GM12874 (cell line): Measurements from ENCODE around the gene CCT3.

Experiments used
- TF ChIP-seq, protein P1 (sequence below): IDR thresholded peaks from 2 replicates; pipeline ENCODE4 v1.5.1; 2011; ENCODE audit warnings: low read depth, mild to moderate bottlenecking, control low read depth, low read length, moderate library complexity; ENCODE audit not compliant: insufficient read depth

The CCT3 gene

DNA sequence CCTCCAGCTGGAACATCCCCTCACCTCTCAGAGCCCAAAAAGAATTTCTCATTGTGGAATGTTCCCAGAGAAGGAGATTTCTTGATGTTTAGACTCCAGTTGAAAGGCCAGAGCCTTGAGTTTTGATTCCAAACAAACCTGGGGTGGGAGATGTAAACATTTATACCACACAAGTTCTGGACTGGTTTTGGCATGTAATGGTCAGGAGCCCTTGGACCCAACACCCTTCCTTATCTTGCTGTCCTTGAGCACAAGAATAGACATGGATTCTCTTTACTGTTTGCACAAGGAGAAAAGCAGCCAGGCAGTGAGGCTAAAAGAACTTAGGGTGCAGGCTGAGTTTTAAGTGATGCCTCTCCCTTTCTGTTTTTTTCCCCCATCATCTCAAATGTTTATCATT, 35.5 kb upstream of the CCT3 start:
- TF ChIP-seq, protein P1, sequence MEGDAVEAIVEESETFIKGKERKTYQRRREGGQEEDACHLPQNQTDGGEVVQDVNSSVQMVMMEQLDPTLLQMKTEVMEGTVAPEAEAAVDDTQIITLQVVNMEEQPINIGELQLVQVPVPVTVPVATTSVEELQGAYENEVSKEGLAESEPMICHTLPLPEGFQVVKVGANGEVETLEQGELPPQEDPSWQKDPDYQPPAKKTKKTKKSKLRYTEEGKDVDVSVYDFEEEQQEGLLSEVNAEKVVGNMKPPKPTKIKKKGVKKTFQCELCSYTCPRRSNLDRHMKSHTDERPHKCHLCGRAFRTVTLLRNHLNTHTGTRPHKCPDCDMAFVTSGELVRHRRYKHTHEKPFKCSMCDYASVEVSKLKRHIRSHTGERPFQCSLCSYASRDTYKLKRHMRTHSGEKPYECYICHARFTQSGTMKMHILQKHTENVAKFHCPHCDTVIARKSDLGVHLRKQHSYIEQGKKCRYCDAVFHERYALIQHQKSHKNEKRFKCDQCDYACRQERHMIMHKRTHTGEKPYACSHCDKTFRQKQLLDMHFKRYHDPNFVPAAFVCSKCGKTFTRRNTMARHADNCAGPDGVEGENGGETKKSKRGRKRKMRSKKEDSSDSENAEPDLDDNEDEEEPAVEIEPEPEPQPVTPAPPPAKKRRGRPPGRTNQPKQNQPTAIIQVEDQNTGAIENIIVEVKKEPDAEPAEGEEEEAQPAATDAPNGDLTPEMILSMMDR, result no peak

DNA sequence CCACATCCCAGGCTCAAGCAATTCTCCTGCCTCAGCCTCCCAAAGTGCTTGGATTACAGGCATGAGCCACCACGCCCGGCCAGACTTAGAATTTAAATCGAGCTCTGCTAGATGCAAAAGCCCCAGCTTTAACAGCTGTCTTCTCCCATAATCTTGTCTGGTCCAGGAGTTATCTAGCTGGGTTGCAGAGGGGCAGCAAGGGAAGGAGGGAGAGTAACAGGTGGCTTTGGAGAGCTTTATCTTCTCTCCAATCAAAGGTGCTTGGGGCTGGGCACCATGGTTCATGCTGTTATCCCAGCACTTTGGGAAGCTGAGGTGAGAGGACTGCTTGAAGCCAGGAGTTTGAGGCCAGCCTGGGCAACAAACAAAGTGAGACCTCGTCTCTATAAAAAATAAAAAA, 34.8 kb upstream of the CCT3 start:
- TF ChIP-seq, protein P1, result no peak

DNA sequence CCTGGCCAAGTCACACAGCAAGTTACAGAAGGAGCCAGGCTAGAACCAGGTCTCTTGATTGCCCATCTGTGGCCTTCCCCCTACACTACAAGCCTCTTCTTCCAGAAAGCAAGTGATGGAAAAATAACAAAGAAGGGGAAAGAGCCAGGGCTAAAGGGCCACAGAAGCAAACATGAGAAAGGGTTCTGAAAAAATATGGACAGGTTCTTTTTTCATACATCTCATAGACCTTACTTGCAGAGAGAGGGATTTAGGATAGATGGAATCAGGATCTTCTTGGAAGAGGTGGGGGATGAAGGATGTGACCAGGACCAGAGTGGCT, 34.1 kb upstream of the CCT3 start:
- TF ChIP-seq, protein P1, result no peak

- TF ChIP-seq, protein P1, result no peak
These were observed 33.6 kb upstream of the CCT3 start for GRCh38 chr1:156371553-156372264.

DNA sequence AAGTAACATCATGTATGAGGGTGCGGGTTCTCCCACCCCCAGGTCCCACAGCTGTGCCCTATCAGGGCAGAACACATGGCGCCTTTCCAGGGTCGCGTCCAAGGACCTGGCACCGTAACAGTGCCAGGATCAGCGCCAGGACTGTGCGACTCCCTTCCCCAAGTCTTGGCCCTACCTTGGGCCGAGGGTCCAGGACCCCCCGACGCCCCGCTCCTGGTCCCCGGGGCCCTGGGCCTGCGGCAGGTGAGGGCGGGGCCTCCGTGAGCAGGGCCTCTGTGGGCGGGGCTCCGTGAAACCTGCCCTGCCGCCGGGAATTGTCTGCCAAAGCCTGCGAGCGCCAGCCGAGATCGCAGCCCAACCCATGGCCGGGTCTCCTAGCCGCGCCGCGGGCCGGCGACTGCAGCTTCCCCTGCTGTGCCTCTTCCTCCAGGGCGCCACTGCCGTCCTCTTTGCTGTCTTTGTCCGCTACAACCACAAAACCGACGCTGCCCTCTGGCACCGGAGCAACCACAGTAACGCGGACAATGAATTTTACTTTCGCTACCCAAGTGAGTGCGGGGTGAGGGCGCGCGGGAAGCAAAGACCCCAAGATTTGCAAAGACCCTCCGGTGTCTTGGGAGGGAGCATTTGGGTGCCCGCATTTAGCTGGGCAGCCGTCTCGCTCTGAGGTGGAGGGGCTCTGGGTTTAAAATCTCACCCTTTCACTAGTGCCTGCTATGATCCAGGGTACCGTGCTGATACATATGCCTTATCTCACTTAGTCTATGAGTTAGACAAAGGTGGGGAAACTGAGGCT, 31.0 kb upstream of the CCT3 start, which contains the start of gene RHBG:
Gene RHBG (plus strand): TSS at position 323 of the 796 bp plus-strand sequence. CDS start 39 bp downstream, at position 362.
- TF ChIP-seq, protein P1, result no peak

DNA sequence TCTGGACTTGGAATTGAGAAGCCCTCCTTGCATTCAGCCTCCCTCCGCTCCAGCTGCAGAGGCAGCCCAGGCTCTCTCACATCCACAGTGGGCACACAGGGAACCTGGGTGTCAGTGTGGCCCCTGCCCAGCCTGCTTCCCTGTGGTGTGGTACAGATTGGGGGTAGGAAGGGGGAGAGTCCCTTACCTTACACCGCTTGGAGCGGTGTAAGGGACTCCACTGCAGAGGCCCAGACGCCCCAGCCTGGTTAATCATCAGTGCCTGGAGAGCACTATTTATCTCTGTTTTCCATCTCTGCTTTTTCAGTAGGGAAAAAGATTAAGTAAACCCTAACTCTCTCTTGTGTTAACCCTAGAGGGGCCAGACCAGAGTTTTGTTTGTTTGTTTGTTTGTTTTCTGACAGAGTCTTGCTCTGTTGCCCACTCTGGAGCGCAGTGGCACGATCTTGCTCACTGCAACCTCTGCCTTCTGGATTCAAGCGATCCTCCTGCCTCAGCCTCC, 30.1 kb upstream of the CCT3 start:
- TF ChIP-seq, protein P1, result no peak

GRCh38 chr1:156367383-156368156, 29.5 kb upstream of the CCT3 start:
- TF ChIP-seq, protein P1, result no peak
